ENCODE results near the gene BCR. TPM values are rescaled to one million over a fixed set of nuclear protein-coding genes. Genes with fewer than 3 reads are reported as not detected.

Gene BCR
- total RNA-seq, 2 donors from 2014 or later = 55.5 to 57.5 TPM

- intact Hi-C loops (cut with DNase I, micrococcal nuclease) = no loop called here
- ATAC-seq (no peak), DNase-seq (no peak)
These were observed 55.1 kb downstream of the BCR start for GRCh38 chr22:23235425-23235824.

DNA sequence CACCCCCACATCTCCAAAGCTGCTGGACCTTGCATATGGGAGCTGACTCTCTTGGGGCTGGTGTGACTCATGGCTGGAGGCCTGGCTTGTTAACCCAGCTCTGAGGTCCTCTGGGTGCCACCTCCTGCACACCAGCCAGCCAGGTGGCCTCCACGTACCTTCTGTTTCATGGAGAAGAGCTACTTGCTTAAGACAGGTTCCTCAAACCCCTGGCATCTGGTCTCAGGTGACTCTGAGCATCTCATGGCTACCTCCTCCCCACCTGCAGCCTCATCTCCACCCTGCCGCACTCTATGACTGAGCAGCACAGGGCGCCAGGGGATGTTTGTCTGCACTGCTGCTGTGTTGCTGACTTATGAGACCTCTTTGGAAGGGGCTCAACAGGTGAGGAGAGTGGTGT is 55.7 kb downstream of the BCR start:
- intact Hi-C loops (cut with DNase I, micrococcal nuclease) = no loop called here

DNA sequence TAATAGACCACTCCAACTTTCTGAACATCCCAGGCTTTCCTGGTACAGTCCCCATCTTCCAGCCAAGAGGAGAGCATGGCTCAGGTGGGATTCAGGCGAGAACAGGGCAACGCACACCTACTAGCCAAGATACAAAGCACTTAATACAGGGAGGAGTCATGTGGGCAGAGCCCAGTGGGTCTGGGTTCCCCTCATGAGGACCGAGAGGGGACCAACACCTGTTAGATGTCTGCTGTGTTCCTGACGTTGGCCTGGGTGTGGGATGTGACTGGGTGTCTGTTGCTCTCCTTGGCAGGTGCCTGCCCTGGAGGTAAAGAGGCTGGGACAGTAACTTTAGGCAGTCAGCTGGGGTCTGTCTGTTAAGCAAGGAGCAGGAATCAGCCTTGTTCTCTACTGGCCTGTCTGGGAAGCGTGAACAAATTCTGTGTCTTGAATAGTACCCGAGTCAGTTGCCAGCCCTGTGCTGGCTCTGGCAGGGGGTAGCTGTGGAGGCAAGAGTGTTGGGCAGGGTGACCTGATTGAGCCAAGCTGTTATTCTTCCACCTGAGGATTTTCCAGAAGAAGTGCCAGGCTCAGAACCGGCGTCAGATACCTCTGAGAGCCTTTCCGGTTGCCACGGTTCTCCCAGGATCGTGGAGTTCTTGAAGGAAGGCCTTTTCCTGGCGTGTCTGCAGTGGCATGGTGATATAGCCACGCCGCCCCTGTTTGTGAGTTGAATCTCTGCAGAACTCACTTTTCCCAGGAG is 56.3 kb downstream of the BCR start:
- DNase-seq (no peak), ATAC-seq (no peak)
- intact Hi-C loops (cut with DNase I, micrococcal nuclease) = no loop called here

More for the DNA sequence above, 55.7 kb downstream of the BCR start:
- DNase-seq (no peak), ATAC-seq (no peak)

GRCh38 chr22:23237201-23237798 is 57.0 kb downstream of the BCR start:
- DNase-seq (peak in 1 of 2 donors; percentile 44), ATAC-seq (peak; percentile 54)
- intact Hi-C loops (cut with DNase I, micrococcal nuclease) = no loop called here

DNA sequence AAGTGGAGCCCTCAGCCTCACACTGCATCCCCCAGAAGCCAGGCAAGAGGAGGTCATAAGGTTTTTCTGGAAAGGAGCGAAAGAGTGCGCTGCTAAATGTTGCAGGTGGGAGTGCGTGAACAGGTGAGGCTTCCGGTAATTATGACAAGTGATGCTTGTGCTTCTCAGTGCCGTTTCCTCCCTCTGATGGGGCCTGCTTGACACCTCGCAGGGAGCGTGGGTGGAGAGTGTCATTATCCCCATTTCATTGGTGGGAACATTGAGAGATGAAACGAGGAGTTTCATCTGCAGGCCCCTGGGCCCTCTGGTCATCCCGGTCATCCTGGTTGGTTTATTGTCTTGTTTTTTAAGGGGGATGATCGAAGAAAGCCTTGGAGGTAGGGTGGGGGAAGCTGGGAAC is 57.5 kb downstream of the BCR start:
- no peak for ATAC-seq
- DNase-seq = no peak
- intact Hi-C loops (cut with DNase I, micrococcal nuclease) = no loop called here

DNA sequence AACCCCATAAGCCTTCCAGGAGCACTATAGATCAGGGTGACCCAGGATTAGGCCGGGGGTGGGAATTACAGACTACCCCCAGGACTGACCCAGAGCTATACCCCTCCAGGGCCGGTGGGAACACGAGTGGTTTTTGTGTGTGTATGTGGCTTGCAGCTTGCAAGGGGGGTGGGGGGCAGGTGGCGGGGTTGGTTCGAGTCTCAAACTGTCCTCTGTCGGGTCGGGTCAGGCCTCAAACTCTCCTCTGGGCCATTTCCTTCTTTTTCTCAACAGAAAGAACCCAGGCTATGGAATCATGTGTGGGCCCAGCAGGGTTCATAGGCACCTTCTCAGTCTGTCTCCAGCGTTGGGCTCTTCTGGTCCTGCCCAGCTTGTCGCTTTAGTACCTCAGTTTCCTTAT is 58.4 kb downstream of the BCR start:
- DNase-seq = no peak
- ATAC-seq = no peak
- intact Hi-C loops (cut with DNase I, micrococcal nuclease) = no loop called here

GRCh38 chr22:23239429-23239828 is 59.1 kb downstream of the BCR start:
- intact Hi-C loops (cut with DNase I, micrococcal nuclease) = no loop called here
- DNase-seq (no peak), ATAC-seq (no peak)

DNA sequence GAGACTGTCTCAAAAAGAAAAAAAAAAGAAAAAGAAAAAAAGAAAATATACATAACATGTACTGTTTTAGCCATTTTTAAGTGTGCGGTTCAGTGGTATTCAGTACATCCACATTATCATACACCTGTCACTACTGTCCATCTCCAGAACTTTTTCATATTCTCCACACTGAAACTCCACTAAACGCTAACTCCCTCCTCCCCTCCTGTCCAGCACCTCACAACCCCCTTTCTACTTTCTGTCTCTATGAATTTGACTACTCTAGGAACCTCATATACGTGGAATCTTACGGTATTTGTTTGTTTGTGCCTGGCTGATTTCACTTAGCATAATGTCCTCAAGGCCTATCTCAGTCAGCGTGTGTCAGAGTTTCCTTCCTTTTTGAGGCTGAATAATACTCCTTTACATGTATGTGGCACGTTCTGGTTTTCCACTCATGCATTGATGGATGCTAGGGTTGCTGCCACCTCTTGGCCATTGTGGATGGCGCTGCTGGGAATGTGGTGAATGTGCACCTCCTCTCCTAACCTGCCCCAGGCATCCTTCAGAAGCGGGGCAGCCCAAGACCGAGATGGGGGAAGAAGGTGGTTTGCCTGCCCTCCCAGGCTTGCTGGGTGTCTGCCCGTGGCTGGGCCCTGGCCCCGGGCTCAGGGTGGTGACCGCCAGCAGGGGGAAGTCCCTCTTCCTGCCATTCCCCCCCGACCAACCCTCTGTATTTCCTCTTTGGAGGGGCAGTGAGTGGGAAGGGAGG is 60.5 kb downstream of the BCR start:
- DNase-seq (no peak), ATAC-seq (peak; percentile 56)
- intact Hi-C loops (cut with DNase I, micrococcal nuclease) = no loop called here

GRCh38 chr22:23241562-23242472 is 61.5 kb downstream of the BCR start:
- intact Hi-C loops (cut with DNase I, micrococcal nuclease) = no loop called here
- DNase-seq (no peak), ATAC-seq (no peak)

DNA sequence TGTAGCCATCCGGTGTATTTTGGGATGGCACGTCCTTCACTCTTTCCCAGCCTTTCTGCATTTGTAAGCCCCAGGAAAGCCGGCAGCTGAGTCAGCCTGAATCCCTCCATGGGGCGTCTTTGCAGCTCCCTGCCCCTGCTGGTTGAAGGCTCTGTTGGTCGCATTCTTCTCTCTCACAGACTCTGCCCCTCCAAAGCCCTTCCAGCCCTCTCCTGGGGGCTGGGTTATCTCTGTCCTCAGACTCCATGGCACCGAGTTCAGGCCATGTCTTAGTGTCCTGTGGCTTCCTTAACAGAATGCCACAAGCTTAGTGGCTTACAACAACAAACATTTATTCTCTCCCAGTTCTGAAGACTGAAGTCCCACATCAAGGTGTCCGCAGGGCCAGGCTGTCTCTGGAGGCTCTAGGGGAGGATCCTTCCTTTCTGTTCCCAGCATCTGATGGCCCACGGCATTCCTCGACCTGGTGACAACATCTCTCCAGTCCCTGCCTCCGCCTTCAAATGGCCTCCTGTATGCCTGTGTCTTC is 62.2 kb downstream of the BCR start:
- ATAC-seq (no peak), DNase-seq (no peak)
- intact Hi-C loops (cut with DNase I, micrococcal nuclease) = no loop called here

GRCh38 chr22:23243006-23243573 is 62.8 kb downstream of the BCR start:
- DNase-seq = no peak
- intact Hi-C loops (cut with DNase I, micrococcal nuclease) = no loop called here
- ATAC-seq = no peak

- ATAC-seq = no peak
- no peak for DNase-seq
- intact Hi-C loops (cut with DNase I, micrococcal nuclease) = no loop called here
These were observed 63.8 kb downstream of the BCR start for GRCh38 chr22:23243859-23244689.

- DNase-seq (no peak), ATAC-seq (no peak)
- intact Hi-C loops (cut with DNase I, micrococcal nuclease) = no loop called here
These were observed 64.4 kb downstream of the BCR start for GRCh38 chr22:23244690-23245044.

DNA sequence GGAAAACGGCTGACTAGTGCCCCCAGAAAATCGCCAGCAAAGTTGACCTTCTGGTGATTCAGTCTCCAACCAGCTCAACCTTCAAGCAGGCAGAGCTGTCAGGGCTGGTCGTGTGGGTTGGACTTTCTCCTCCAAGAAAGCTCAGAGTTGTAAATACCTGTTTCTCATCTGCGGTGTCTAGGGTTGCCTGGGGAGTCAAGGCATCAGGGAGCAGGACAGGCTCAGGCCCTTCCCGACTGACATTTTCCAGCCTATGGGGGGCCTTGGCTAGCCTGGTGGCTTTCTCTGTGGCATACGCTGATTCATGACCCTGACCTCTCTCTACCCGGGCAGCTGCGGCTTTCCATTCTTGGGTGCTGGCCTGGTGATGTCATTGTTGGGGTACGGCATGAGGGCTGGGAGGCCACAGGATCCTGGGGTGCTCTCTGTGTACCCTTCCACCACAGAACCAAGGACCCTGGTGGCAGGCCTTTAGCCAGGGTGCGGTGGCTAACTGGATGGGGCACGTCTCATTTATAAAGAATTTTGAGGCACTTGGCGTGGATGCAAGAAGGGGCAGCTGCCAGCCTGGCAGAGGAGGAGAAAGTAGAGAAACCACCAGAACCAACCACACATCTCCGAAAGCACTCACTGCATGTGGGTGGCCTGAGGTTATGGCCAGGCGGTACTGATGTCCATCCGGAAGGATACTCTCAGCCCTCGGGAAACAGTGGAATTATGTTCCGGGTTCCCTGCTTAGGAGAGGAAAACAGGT is 64.9 kb downstream of the BCR start:
- DNase-seq (no peak), ATAC-seq (peak; percentile 56)
- intact Hi-C loops (cut with DNase I, micrococcal nuclease) = no loop called here

DNA sequence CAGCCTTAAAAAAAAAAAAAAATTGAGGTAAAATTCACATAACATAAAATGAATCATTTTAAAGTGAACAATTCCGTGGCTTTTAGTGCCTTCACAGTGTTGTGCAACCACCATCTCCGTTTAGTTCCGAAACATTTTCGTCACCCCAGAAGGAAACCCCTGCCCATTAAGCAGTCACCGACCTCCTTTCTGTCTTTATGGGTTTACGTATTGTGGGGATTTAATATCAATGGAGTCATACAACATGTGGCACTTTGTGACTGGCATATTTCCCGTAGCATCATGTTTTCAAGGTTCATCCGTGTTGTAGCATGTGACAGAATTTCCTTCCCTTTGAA is 65.5 kb downstream of the BCR start:
- no peak for ATAC-seq
- no peak for DNase-seq
- intact Hi-C loops (cut with DNase I, micrococcal nuclease) = no loop called here

DNA sequence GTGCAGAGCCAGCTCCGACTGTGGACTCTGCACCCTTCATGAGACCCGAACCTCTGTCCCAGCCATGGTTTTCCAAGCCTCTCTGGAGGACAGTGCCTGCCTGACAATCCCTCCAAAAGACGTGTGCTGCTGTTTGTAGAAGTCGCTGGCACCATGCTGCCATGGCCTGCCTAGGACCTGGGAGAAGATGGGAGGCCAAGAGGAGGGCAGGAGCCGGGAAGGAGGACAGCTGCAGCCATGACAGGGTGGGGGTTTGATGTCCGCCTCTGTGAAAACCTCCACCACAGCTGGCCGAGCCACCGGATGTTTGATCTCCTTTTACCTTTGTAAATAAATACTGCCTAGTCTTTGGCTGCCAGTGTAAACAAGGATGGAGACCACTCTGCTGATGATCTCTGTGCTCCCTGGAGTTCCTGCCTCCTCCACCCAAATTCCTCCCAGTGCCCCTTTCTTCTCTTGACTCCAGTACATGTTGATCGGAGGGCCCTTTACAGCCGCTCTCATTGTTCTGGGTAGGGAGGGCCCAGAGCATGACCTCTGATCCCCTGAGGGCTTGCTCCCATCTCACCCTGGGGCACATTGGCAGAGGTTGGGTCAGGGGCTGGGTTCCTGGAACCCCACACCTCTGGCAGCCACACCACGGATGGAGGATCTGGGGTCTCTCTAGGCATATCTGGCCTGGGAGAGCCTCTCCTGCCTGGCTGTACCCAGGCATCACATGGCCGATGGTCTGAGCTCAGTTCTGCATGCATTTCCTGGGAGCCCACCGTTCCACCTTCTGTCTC is 66.9 kb downstream of the BCR start:
- DNase-seq (no peak), ATAC-seq (no peak)
- intact Hi-C loops (cut with DNase I, micrococcal nuclease) = no loop called here

DNA sequence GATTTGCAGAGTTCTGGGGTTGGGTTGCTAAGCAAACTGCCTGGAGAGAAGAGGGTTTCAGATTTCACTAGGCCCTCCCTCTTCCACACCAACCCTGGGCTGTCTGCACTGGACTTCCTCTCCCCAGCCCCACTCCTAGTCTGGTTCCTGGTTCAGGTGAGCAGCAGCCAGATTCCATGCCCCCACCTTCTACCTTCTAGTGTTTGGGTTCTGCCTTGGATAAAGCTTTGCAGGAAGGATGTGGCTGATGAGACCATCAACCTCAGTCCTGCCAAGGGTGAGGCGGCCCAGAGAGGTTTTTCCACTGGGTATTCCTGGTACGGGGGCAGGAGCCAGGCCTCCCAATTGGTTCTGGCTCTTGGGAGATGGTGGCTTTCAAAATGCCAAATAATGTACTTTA is 68.3 kb downstream of the BCR start:
- DNase-seq (no peak), ATAC-seq (peak; percentile 44)
- intact Hi-C loops (cut with DNase I, micrococcal nuclease) = no loop called here

Measured in left colon (tissue), 2 donors.